ENCODE data around the gene WWOX. TPM values are rescaled to one million over a fixed set of nuclear protein-coding genes. Genes with fewer than 3 reads are reported as not detected.
A peak's percentile ranks its signal among the peaks of the same experiment; 100 is the strongest.

WWOX gene
- total RNA-seq, 1 donor: 8.2 TPM

DNA sequence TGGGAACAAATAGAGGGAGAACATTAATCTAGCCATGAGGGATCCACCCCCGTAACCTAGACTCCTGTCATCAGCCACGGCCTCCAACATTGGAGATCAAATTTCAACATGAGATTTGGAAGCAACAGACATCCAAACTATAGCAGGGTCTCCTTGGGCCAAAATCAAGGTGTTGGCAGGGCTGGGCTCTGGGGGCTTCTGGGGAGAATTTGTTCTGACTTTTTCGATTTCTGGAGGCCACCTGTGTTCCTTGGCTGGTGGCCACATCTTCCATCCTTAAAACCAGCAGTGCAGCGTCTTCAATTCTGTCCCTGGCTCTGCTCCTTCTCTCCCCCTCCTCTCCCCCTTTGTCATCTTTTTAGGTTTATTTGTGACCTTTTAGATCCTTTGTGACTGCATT lies 546.2 kb downstream of the WWOX start:
- H3K4me3 ChIP-seq (ENCODE audit: low read depth, low read length): no peak overlapping the region
- no peak for DNase-seq (ENCODE audit: low read depth)
- TF ChIP-seq, protein P1, sequence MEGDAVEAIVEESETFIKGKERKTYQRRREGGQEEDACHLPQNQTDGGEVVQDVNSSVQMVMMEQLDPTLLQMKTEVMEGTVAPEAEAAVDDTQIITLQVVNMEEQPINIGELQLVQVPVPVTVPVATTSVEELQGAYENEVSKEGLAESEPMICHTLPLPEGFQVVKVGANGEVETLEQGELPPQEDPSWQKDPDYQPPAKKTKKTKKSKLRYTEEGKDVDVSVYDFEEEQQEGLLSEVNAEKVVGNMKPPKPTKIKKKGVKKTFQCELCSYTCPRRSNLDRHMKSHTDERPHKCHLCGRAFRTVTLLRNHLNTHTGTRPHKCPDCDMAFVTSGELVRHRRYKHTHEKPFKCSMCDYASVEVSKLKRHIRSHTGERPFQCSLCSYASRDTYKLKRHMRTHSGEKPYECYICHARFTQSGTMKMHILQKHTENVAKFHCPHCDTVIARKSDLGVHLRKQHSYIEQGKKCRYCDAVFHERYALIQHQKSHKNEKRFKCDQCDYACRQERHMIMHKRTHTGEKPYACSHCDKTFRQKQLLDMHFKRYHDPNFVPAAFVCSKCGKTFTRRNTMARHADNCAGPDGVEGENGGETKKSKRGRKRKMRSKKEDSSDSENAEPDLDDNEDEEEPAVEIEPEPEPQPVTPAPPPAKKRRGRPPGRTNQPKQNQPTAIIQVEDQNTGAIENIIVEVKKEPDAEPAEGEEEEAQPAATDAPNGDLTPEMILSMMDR (IDR thresholded peaks at IDR 0.05; ENCODE audit: insufficient read depth, low read depth, low read length): no peak

DNA sequence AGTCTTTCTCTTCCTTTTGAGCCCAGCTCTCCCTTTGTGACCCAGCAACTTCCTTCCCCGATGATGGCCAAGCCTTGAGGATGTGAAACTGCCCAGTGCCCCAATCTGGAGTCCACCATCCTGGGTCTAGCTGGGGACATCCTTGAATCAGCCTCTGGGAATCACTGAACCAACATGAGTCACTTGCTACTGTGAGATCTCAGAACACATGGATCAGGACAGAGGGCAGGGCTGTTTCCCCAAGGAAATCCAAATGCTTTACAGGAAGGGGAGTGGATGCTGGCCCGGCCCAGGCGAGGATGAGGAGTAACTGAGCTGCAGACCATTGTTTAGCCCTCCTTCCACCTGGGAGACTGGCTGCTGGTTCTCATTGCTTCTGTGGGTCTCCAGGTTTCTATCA lies 547.6 kb downstream of the WWOX start:
- no peak for DNase-seq (ENCODE audit: low read depth)
- TF ChIP-seq, protein P1 (IDR thresholded peaks at IDR 0.05; ENCODE audit: insufficient read depth, low read depth, low read length): no peak
- H3K4me3 ChIP-seq (ENCODE audit: low read depth, low read length): no peak overlapping the region

DNA sequence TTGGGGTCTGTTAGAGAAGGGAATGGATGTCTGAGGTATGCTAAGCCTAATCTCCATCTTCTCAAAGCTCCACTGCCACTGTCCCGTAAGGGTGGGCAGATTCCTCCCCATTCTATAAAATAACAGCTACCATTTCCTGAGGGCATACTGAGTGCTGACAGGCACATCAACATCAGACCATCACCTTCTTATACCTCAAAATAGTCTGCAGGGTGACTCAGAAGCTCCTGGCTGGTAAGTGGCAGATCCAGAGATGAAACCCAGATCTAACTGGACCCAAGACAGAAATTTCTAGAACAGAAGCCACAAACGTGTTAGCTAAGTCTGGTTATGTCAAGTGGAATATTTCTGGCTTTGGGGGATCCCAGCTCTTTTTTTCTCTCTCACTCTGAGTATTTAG lies 548.0 kb downstream of the WWOX start:
- no peak for DNase-seq (ENCODE audit: low read depth)
- TF ChIP-seq, protein P1 (IDR thresholded peaks at IDR 0.05; ENCODE audit: insufficient read depth, low read depth, low read length): no peak
- H3K4me3 ChIP-seq (ENCODE audit: low read depth, low read length): no peak overlapping the region

DNA sequence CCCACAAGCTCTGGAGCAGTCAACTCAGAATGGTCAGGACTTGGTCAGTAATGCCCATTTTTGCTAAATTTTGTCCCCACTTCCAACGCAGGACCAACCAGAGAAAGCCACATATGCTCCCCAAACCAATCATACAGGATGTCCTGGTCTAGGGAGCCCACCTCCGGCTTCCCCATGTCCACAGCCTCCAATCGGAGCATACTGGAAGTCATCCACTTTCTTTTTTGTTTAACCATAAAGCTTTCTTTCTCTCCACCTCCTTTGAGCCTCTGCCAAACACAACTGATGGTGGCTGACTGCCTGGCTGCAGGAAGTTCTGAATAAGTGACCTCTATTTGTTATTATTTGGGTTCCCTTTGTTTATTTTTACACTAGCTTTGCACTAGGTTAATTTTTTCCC lies 549.1 kb downstream of the WWOX start:
- DNase-seq (ENCODE audit: low read depth): peak; percentile 33

DNA sequence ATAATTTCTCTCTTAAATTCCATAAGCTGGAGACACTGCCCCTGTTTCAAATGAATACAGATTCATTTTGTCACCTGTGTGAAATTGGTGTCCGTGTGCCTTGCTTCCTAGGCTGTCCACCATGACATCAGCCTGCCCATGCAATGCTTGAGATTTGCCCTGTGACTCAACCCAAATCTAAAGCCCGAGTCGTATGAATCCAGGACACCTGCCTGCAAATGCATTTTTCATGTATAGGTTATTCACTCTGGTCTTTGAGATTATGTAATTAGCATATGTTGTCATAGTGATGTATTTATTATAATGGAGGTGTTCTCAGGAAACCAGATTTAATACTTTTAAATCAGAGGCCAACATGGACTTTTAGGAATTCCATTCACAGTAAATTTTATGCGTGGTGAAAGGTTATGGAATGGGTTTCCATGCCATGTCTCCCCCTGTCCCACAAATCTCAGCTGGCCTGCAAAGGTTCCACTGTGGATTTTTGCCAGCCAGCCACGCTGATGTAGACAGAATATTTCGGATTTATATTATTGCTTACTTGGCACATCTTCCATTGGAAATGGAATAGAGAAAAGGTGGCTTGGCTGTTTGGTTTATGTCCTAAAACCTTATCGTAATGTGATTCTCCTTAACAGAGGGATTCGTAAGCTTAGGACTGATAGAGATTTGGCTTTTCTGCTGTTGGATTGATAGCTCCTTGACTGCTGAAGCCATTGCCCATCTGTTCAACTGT lies 551.1 kb downstream of the WWOX start:
- TF ChIP-seq, protein P1 (IDR thresholded peaks at IDR 0.05; ENCODE audit: insufficient read depth, low read depth, low read length): no peak
- no peak for DNase-seq (ENCODE audit: low read depth)
- H3K4me3 ChIP-seq (ENCODE audit: low read depth, low read length): no peak overlapping the region

More for the DNA sequence above, 549.1 kb downstream of the WWOX start:
- TF ChIP-seq, protein P1 (IDR thresholded peaks at IDR 0.05; ENCODE audit: insufficient read depth, low read depth, low read length): no peak
- no peak overlapping the region for H3K4me3 ChIP-seq (ENCODE audit: low read depth, low read length)

DNA sequence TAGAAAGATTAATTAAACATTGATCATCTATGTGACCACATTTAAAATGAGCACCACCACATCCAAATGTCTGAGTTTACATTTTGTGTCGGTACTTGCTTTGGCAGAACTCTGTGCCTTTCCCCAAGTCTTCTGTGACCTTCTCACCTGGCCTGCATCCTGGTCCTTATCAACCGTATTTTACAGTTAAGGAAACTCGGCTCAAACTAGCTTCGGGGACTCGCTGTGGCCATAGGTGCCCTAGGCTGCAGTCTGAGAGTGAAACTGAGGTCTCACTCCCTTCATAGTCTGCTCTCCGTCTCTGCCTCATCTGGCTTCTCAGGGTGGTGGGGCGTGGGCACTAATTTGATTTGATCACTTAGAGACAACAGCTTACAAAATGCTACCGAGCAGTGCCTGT lies 555.5 kb downstream of the WWOX start:
- TF ChIP-seq, protein P1 (IDR thresholded peaks at IDR 0.05; ENCODE audit: insufficient read depth, low read depth, low read length): no peak
- no peak for DNase-seq (ENCODE audit: low read depth)
- no peak overlapping the region for H3K4me3 ChIP-seq (ENCODE audit: low read depth, low read length)
